ENCODE results near the gene HDAC4.
"Not testable (repeated sequence)": the region's sequence is repeated elsewhere in the genome, so short reads cannot be mapped to it uniquely, and the experiment has no call there.

HDAC4 gene

DNA sequence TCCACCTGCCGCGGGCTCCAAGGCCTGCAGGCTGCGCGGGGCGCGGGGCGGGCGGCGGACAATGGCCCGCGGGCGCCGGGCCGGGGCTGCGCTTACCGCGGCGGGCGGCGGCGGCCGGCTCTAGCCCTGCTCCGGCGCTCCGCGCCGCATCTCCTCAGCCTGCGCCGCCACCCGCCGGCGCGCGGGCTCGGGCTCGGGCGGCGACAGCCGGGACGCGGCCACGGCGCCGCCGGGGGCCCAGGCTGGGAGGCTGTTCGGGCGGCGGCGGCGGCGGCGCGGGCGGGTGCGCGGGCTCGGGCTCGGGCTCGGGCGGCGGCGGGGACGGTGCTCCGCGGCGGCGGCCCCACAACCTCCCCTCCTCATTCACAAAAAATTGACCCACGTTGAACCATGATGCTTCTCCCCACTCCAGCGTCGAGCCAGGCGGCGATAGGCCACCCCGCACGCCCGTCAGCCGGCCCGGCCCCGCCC, at the start of gene HDAC4:
TSS of gene HDAC4 (minus strand) at position 425 of the 471 bp plus-strand sequence. CDS start 48,321 bp downstream, outside the sequence.
- DNase-seq: no peak

DNA sequence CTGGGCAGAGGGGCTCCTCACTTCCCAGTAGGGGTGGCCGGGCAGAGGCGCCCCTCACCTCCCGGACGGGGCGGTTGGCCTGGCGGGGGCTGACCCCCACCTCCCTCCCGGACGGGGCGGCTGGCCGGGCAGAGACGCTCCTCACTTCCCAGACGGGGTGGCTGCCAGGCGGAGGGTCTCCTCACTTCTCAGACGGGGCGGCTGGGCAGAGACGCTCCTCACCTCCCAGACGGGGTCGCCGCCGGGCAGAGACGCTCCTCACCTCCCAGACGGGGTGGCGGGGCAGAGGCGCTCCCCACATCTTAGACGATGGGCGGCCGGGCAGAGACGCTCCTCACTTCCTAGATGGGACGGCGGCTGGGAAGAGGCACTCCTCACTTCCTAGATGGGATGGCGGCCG, 48.6 kb upstream of the HDAC4 start:
- DNase-seq: not testable (repeated sequence)

DNA sequence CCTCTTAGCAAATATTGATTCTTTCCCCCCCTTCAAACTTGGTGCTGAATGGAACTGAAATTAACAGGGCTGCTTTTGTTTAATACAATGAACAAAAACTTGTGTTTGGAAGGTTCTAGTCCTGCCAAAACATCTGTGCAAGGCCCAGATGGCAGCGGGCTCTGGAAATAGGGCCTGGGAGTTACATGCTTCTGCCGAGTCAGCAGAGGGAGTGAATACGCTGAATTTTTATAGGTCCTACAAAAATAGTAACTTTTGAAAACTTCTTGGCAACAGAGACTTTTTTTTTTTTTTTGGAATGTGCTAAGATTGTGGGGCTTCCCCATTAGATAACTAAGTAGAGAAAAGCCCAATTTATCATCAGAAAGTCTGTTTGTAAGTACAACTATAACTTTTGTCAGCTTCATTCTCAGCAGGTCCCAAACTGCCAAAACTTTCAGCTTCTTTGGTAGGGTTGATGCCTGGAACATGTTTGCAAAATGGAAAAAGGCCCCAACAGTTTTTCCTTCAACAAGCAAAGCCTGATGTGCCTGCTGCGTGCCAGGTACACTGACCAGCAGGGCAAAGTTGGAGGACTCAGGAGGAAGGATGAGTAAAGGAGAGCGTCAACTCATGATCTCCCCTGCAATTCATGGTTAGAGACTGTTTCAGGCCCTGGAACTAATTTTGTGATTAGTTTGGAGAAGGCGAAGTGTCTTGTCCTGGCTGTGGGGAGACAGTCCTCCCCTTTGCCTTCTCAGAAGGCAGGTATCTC, 45.1 kb upstream of the HDAC4 start:
- DNase-seq: no peak

DNA sequence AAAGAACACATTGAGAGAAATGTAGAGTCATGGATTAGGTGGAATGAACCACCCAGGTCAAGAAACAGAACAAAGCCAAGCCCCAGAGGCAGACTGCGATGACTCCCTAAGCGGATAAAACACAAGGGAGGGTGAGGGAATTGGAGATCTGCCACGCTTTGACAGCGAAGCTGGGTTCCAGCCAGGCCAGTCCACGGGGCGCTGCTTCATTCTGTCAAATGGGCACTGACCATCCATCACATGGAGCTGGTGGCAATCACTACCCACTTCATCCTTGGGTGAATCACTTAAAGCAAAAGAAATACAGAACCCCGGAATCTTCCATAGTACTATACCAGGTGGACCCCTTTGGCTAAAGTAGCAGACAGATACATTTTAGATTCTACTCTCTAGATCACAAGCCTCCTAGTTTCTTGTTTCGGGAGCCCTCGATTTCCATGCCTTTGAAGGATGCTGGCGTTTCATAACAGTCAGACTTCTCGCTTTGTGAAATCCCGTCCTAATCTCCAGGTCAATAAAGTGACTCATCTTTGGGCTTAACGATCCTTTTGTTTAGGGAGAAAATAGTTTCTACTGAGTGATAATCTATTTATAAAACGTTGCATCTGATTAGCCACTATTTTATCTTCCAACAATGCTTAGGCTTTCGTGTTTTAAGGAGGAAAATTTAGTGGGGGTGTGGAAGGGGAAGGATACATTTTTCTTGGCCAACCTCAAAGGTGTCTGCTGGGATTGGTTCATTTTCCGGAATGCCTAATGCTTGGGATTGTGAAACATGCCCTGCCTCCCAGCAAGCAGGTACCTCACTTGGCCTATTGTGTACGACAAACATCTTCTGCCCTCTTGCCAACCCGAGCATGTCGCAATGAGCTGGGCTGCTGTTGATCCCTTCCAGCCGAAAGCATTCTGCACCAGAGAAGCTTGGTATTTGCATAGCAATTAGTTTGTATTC, 44.1 kb upstream of the HDAC4 start:
- no peak for DNase-seq

DNA sequence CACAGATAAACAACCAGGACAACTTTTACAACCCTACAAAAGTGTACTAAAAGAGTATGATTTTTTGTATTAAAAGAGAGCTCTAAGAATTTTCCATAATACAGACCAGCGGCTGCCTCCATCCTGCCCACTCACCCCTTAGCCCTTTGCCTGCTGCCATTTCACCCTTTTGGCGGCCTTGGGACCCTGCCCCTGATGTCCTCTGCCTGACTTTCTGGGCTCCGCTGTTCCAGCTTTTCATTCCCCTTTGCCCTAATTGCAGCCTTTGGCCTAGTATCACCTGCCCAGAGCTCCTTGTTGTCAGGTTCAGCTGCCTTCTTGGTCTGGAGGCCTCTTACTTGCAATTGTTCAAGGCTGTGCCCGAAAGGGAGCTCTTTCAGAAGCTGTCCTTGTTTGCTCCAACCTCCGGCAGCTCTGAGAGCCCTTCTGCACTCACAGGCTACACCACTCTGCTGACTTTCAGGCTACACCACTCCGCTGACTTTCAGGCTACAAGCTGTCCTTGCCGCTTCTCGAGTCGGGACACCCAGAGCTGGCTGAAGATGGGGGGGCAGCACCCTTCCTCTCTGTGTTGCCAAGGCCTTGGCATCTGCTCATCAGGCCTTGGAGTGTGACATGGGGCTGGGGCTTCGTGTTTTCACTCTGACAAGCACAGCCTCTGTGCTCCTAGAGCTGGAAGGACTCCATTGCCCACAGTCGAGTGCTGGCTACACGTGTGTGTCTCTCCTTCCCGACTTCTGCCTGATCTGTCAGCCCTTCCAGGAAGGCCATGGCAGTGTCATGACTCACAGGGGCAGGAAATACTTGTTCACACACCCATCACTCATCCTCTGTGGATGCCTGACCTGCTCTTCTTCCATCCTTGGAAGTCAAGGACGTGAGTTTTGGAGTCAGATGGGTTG, 43.1 kb upstream of the HDAC4 start:
- no peak for DNase-seq

DNA sequence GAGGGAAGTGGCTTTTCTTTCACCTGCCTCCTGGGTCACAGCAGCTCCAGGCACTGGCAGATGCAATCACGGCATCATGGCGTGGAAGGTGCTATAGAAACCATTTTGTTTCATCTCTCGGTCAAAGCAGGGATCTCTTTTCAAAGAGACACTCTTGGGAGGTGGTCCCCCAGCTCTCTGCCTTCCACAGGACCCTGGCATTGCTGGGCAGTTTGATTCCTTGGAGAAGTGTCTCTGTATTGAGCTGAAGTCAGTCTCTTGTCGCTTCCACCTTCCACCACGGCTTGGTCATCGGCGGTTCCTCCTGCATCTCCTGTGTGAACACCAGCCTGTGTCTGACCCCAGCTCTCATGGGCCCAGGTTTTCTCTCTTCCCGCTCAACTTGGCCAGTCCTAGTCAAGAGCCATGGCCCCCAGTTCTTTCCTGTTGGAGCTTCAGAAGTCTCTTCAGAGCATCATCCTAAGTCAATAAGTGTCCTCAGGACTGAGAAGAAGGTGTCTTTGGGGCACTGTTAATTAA, 42.3 kb upstream of the HDAC4 start:
- DNase-seq: no peak

DNA sequence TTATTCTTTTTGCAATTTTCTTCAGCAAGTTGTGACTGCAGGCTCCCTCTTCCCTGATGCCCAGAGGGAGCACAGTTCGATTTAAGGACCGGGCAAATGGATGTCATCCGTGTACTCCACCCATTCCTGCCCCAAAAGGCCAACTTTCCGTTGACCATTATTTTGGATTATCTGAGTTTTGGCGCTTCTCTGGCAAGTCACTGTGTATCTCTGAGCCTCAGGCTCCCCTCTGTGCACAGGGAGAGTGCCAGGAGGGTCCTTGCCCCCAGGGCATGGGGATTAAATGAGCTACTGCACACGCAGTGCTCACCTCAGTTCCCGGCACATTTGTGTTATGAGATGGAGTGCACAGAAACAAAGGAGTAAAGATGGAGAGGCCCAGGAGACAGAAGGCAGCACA, 41.4 kb upstream of the HDAC4 start:
- no peak for DNase-seq

DNA sequence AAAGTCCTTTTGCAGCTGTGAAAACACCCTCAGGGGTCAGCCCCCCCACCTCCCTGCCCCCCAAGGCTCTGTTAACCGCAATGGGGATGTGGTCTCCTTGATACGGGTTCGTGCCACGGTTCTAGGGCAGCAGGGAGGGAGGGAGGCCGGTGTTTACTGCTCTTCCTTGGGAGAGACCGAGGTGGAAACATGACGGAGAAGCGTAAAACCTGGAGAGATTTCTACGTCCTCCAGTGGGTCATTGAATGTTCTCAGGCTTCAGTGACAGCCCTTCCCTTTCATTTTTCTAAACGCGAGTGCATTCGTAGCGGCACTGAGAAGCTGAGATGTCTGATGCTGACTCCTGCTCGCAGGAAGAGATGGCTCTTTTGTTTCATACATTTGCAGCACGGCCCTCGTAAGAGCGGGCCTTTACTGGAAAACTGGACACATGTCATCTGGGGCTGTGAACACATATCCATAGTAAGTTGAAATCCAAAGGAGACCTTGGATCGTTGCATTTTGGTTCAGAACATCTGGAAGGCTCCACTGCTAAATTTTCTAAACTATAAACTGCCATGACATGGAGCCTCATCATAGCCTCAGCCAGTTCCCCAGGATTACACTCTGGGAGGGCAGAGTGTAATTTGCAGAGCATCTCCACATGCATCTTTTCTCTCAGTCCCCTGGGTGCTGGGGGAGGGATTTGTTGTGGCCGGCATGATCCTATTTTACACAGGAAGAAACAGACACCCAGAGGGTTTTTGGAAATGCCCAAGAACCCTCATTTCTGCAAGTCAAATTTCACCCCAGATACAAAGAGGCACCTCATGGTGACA, 40.6 kb upstream of the HDAC4 start:
- DNase-seq: no peak

DNA sequence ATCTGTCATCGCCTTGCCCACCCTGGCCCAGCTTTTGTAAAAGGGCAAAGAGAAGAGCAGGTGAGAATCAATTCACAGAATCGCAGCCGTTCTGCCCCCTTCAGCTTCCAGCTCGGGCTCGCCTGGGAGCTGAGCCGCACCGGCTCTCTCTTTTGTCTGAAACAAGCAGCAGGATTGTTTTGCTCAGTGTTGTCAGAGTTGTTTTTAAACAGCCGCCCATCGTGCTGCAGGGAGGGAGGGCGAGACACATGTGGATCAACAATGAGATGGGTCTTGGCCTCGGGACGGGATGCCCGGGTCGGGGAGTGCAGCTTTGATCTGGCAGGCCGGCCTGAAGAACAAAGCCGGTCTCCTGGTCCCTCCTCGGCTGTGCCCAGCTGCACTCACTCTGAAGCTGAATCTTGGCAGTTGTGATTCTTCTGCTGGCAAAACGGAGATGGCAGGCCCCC, 39.7 kb upstream of the HDAC4 start:
- no peak for DNase-seq

DNA sequence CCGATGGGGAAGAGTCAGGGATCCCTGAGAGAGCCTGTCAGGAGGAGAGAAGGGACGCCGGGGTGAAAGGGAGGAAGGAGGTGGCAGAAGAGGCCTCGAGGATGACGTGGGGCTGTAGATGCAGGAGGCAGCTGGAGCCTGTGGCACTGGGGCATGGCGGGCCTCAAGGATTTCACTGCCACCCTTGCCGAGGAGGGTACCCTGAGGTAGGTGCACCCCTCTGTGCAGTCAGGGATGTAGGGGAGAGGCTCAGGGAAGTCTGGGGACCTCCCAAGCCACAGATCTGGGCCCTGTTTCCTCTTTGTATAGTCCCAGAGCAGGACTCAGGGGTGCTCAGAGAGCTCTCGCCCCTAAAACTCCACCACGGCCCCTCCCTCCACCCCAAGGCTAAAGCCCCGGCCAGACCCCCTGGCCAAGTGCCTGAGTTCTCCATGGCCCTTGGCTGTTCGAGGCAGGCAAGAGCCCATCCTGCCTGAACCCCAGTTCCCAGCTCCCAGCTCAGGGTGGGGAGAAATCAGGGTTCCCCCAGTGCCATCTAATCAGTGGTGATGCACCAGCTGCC, 39.0 kb upstream of the HDAC4 start:
- DNase-seq: no peak

DNA sequence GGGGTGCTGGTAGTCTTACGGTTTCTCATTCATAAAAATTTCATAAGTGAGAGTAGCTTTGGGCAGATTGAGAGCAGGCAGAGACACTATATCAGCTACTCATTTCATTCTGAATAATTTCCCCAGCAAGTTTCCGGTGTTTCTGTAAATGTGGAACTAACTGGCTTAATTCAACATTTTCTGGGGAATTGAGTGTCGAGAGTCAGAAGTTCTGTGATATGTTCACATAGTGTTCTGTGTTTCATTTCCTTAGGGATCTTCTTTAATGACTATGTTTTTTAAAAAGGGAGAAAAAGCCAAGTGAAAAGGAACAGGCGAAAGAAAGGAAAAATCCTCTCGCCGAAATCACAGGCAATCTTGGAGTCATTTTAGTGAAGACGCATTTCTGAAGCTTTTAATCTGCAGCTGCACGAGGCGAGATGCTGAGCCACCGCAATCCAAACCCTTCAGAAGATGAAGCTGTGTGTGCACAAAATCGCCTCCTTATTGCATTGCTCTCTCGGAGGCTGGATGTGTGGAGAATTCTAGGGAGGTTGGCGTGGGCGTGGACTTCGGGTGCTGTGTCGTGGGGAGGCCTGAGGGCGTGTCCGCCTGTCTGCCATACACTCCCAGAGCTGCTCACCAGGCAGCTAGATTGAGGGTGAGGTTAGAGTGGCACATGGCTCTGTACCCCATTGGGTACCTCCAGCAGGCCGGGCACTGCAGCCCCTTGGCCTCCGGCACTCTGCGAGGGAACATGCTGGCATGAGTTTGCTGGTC, 38.4 kb upstream of the HDAC4 start:
- DNase-seq: no peak

DNA sequence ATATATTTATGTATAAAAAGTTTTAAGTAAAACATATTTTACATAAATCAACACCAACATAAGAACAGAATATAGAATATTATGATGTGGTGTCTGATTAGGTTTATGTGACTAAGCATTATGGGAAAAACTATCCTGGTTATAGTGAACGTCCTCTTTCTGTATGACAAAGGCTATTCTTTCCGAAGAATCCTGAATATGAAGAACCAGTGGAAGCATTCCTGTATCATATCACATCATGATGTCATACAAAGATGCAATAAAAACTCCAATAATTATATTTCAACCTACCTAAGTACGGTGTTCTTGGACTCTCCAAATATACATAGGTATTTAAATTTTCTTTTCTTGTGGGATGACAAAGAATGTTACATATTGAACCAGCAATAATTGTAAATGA, 37.5 kb upstream of the HDAC4 start:
- no peak for DNase-seq

DNA sequence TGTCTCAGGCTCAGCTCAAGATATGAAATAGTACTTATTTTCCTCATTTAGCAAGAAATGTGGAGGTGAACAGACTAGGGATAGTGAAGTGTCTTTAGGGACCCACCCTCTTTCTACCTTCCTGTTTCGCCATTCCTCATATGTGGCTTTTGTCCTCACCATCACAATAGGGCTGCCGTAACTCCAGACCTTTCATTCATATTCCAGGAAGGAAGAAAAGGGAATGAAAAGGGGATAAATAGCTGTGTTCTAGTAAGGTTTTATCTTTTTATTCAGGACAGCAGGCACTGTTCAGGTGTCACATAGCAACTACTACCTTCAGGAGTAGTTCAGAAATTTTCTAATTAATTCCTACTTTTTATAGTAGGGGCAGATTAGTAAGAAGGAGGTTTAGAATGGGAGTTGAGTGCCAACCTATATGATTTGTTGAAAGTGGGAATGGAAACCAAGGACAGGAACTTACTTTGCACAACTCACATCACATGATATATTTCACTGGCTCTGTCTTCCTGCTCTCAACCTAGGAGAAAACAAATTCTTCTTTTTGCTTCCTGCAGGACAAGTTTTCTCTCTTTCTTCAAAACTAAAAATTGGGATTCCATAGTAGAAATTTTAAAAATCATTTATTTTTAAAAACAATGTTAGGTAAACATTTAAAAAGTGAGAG, 36.0 kb upstream of the HDAC4 start:
- no peak for DNase-seq

DNA sequence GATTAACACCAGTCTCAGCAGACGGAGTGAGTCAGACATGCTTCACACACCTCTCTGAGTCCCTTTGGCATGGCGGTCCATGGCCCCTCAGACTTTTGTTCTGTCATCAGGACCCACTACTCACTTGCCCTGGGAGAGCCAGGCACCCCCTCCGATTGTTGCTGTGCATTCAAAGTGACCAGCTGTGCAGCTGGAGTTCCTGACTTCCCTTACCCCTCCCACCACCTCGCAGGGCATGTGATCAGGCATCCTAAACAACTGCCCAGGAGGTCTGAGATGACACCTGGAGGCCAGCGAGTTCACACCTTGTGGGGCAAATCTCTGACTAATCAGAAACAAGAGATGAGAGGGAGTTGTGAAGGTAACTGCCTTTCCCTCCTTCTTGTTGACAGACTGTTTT, 35.3 kb upstream of the HDAC4 start:
- DNase-seq: no peak

DNA sequence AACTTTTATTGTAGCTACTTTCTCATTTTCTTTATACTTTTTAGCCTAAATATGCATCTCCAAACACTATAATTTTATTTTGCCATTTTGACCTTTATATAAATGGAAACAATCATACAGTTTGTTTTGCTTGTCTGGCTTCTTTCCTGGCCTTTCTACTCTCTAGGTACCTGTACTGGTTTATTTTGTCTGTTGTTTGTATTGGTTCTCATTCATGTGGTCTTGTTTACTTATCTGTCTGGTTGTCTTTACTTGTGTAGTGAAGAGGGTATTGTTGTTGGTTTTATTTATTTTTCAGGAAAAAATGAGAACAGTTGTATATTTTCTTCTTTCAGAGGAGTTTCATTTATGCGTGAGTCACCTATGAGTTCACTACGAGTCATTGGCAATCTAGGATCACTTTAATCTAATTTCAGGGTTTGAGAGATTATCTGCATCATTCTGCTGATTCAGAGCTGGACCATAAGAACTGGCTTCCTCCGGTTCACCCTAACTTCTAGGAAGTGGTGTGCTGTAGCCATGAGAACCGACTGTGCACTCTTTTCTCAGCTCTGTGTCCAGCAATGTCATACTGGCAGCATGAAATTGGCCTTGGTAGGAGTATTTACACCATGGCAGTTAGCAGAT, 33.1 kb upstream of the HDAC4 start:
- DNase-seq: no peak

DNA sequence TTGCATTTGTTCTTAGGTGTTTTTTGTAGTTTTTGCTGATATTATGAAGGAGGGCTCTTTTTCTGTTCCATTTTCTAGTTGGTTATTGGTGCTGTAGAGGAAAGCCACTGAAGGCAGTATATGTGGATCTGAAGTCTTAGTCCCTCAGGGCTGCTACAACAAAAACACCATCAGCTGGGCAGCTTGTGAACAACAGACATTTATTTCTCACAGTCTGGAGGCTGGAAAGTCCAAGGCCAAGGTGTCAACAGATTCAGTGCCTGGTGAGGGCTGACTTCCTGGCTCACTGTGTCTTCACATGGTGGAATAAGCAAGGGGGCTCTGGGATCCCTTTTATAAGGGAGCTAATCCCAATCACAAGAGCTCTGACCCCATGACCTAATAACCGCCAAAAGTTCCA, 31.4 kb upstream of the HDAC4 start:
- DNase-seq: no peak

DNA sequence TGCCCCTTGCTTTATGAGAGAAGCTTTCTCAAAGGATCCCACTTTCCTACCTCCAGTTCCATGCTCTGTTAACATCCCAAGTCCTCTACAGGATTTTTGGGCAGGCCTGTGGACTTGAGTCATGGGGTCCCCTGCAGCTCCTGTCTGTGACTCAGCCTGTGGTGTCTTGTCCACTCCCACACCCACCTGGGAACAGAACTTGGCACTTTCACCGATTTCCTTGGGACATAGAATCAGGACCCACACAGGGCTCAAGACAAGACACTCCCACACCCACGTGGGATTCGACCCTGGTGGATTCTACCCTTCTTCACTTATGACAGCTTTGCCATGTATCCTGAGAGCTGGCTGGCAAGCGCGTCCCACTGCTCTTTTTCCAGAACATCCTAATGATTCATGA, 30.7 kb upstream of the HDAC4 start:
- no peak for DNase-seq

DNA sequence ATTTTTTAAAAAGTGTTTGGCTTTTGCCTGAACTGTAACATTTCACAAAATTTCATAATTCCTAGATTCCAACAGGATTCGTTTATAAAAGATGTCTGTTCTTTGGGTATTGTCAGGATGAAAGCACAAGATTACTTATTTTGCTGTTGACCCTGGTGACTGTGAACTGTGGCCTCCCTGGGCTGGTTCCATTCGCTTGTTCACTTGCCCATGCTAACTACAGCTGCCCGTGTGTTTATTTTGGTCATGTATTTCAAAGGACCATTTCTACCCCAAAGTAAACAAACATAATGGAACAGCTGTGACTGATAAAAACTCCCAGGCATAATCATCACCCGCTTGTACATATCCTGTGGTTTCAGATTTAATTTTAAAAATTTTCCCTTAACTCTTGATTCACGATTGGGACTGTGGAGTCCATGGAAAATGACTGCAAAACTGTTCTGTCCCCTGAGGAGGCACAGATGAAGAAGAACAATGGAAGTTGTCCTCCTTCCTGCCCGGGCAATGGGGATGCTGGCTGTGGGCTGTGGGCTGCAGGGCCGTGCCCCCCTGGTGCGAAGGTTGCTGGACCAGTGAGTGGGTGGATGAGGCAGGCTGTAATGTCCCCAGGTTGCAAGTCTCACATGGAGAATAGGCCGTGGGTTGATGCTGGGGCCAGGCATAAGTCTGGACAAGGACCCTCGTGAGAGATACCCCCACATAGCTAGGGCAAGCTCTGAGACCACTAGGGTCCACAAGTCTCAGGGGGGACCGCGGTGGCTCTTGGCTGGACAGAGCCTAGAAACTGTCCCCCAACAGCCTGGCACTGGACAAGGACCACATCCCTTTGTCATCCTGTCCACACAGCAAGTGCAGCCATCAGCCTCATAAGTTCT, 28.9 kb upstream of the HDAC4 start:
- DNase-seq: no peak
